OCI-LY7 (cell line): ENCODE data around the gene TXNDC2.

ENCODE experiments used
- CTCF ChIP-seq: fragments of 200-600 bp; sonication (generic); conservative IDR thresholded peaks from 2 replicates; pipeline ENCODE4 v1.5.1; 2014; ENCODE audit warnings: mild to moderate bottlenecking, antibody characterized with exemption, low read length, moderate library complexity, mixed read lengths
- EZH2phosphoT487 ChIP-seq: fragments of 200-600 bp; sonication (generic); IDR thresholded peaks from 2 replicates; pipeline ENCODE4 v1.6.1; 2018; ENCODE audit warnings: low read depth, borderline replicate concordance, mild to moderate bottlenecking, mixed run types, antibody characterized with exemption, low read length, moderate library complexity, mixed read lengths

GRCh38 chr18:9876867-9877654 is 8.7 kb upstream of the TXNDC2 start:
- TF ChIP-seq CTCF (no peak), EZH2phosphoT487 (no peak)
